ENCODE data around the gene TBC1D5. TPM values are rescaled to one million over a fixed set of nuclear protein-coding genes. Genes with fewer than 3 reads are reported as not detected.

TBC1D5 gene
- total and polyA plus RNA-seq, 5 donors from 2014 or later: 27.6 to 61.6 (median 36.4) TPM

GRCh38 chr3:17153209-17153608 is 589.2 kb downstream of the TBC1D5 start:
- peaks cover 0 to 7% (median 0%) of the 10 kb centered on the region in 7 donors for H3K9me3 Mint-ChIP-seq
- DNase-seq (no peak), ATAC-seq (ENCODE audit: low read depth in 2 of 2) (no peak)
- H3K36me3 ChIP-seq (ENCODE audit: control insufficient read depth, insufficient read depth, low read length): peaks cover 15% of the 10 kb centered on the region
- H3K27ac Mint-ChIP-seq: peak overlapping the region; percentile 67 to 97 (median 84)
- H3K27me3 Mint-ChIP-seq: no peaks in the 10 kb centered on the region
- H3K9me3 ChIP-seq (ENCODE audit: control insufficient read depth in 2 of 2, low read length in 2 of 2): peaks cover 0 to 5% of the 10 kb centered on the region in 2 experiments
- peak overlapping the region in 2 of 4 donors; percentile 4 to 34 for H3K4me3 Mint-ChIP-seq
- H3K27ac ChIP-seq (ENCODE audit: insufficient read depth, low read length, poor library complexity, severe bottlenecking): no peak overlapping the region
- peaks cover 18% of the 10 kb centered on the region for H3K4me1 ChIP-seq (ENCODE audit: control insufficient read depth, insufficient read depth, low read length, poor library complexity, severe bottlenecking)
- no peak overlapping the region for H3K4me3 ChIP-seq (ENCODE audit: low read depth, low read length)
- H3K27me3 ChIP-seq (ENCODE audit: control insufficient read depth, insufficient read depth, low read length): no peaks in the 10 kb centered on the region
- peaks cover 37% of the 10 kb centered on the region for H3K36me3 Mint-ChIP-seq
- H3K4me1 Mint-ChIP-seq: peaks cover 9 to 39% (median 26%) of the 10 kb centered on the region in 4 donors

- H3K36me3 Mint-ChIP-seq: peaks cover 29% of the 10 kb centered on the region
- DNase-seq: peak in 2 of 3 donors; percentile 47 to 98
- peak; percentile 92 to 93 for ATAC-seq (ENCODE audit: low read depth in 2 of 2)
- peak overlapping the region; percentile 84 to 97 (median 91) for H3K27ac Mint-ChIP-seq
- Histone ChIP-seq H3K9me3 (ENCODE audit: control insufficient read depth in 2 of 2, low read length in 2 of 2) (peaks cover 0 to 5% of the 10 kb centered on the region in 2 experiments), H3K36me3 (ENCODE audit: control insufficient read depth, insufficient read depth, low read length) (peaks cover 12% of the 10 kb centered on the region), H3K27me3 (ENCODE audit: control insufficient read depth, insufficient read depth, low read length) (no peaks in the 10 kb centered on the region), H3K4me1 (ENCODE audit: control insufficient read depth, insufficient read depth, low read length, poor library complexity, severe bottlenecking) (peaks cover 18% of the 10 kb centered on the region), H3K27ac (ENCODE audit: insufficient read depth, low read length, poor library complexity, severe bottlenecking) (peak overlapping the region; percentile 34), H3K4me3 (ENCODE audit: low read depth, low read length) (peak overlapping the region; percentile 10)
- H3K4me3 Mint-ChIP-seq: peak overlapping the region in 3 of 4 donors; percentile 49 to 79 (median 51)
- H3K27me3 Mint-ChIP-seq: no peaks in the 10 kb centered on the region
- peaks cover 0 to 7% (median 0%) of the 10 kb centered on the region in 7 donors for H3K9me3 Mint-ChIP-seq
- peaks cover 9 to 43% (median 29%) of the 10 kb centered on the region in 4 donors for H3K4me1 Mint-ChIP-seq
Measured at GRCh38 chr3:17151598-17152373, 590.6 kb downstream of the TBC1D5 start.

GRCh38 chr3:17149076-17149475 is 593.4 kb downstream of the TBC1D5 start:
- peaks cover 9 to 43% (median 29%) of the 10 kb centered on the region in 4 donors for H3K4me1 Mint-ChIP-seq

GRCh38 chr3:17144665-17144993 is 597.8 kb downstream of the TBC1D5 start:
- Mint-ChIP-seq H3K4me1 (peaks cover 0 to 9% (median 4%) of the 10 kb centered on the region in 4 donors), H3K36me3 (no peaks in the 10 kb centered on the region), H3K27ac (no peak overlapping the region)

More at GRCh38 chr3:17149076-17149475, 593.4 kb downstream of the TBC1D5 start:
- H3K36me3 Mint-ChIP-seq: peaks cover 13% of the 10 kb centered on the region
- H3K27me3 Mint-ChIP-seq: no peaks in the 10 kb centered on the region
- Histone ChIP-seq H3K4me1 (ENCODE audit: control insufficient read depth, insufficient read depth, low read length, poor library complexity, severe bottlenecking) (peaks cover 18% of the 10 kb centered on the region), H3K36me3 (ENCODE audit: control insufficient read depth, insufficient read depth, low read length) (peaks cover 6% of the 10 kb centered on the region), H3K9me3 (ENCODE audit: control insufficient read depth in 2 of 2, low read length in 2 of 2) (peaks cover 0 to 5% of the 10 kb centered on the region in 2 experiments), H3K4me3 (ENCODE audit: low read depth, low read length) (no peak overlapping the region), H3K27me3 (ENCODE audit: control insufficient read depth, insufficient read depth, low read length) (no peaks in the 10 kb centered on the region), H3K27ac (ENCODE audit: insufficient read depth, low read length, poor library complexity, severe bottlenecking) (no peak overlapping the region)
- no peak overlapping the region for H3K27ac Mint-ChIP-seq
- no peak for ATAC-seq (ENCODE audit: low read depth in 2 of 2)
- H3K4me3 Mint-ChIP-seq: no peak overlapping the region
- H3K9me3 Mint-ChIP-seq: peaks cover 0 to 6% (median 0%) of the 10 kb centered on the region in 7 donors
- no peak for DNase-seq

GRCh38 chr3:17143893-17144664 is 598.4 kb downstream of the TBC1D5 start:
- no peaks in the 10 kb centered on the region for H3K36me3 Mint-ChIP-seq
- H3K4me3 ChIP-seq (ENCODE audit: low read depth, low read length): no peak overlapping the region
- no peaks in the 10 kb centered on the region for H3K27me3 Mint-ChIP-seq
- no peak overlapping the region for H3K27ac ChIP-seq (ENCODE audit: insufficient read depth, low read length, poor library complexity, severe bottlenecking)
- no peaks in the 10 kb centered on the region for H3K4me1 ChIP-seq (ENCODE audit: control insufficient read depth, insufficient read depth, low read length, poor library complexity, severe bottlenecking)
- DNase-seq (no peak), ATAC-seq (ENCODE audit: low read depth in 2 of 2) (no peak)
- H3K4me1 Mint-ChIP-seq: peaks cover 0 to 9% (median 4%) of the 10 kb centered on the region in 4 donors
- no peak overlapping the region for H3K4me3 Mint-ChIP-seq
- H3K36me3 ChIP-seq (ENCODE audit: control insufficient read depth, insufficient read depth, low read length): no peaks in the 10 kb centered on the region
- H3K27me3 ChIP-seq (ENCODE audit: control insufficient read depth, insufficient read depth, low read length): no peaks in the 10 kb centered on the region
- no peak overlapping the region for H3K27ac Mint-ChIP-seq
- H3K9me3 ChIP-seq (ENCODE audit: control insufficient read depth in 2 of 2, low read length in 2 of 2): no peaks in the 10 kb centered on the region
- H3K9me3 Mint-ChIP-seq: peaks cover 0 to 2% (median 0%) of the 10 kb centered on the region in 7 donors

More at GRCh38 chr3:17144665-17144993, 597.8 kb downstream of the TBC1D5 start:
- Mint-ChIP-seq H3K9me3 (peaks cover 0 to 2% (median 0%) of the 10 kb centered on the region in 7 donors), H3K4me3 (no peak overlapping the region), H3K27me3 (no peaks in the 10 kb centered on the region)
- DNase-seq (peak in 1 of 3 donors; percentile 42), ATAC-seq (ENCODE audit: low read depth in 2 of 2) (no peak)
- Histone ChIP-seq H3K9me3 (ENCODE audit: control insufficient read depth in 2 of 2, low read length in 2 of 2) (no peaks in the 10 kb centered on the region), H3K4me3 (ENCODE audit: low read depth, low read length) (no peak overlapping the region), H3K4me1 (ENCODE audit: control insufficient read depth, insufficient read depth, low read length, poor library complexity, severe bottlenecking) (no peaks in the 10 kb centered on the region), H3K27ac (ENCODE audit: insufficient read depth, low read length, poor library complexity, severe bottlenecking) (no peak overlapping the region), H3K36me3 (ENCODE audit: control insufficient read depth, insufficient read depth, low read length) (no peaks in the 10 kb centered on the region), H3K27me3 (ENCODE audit: control insufficient read depth, insufficient read depth, low read length) (no peaks in the 10 kb centered on the region)

GRCh38 chr3:17142516-17142915 is 599.9 kb downstream of the TBC1D5 start:
- no peak overlapping the region for H3K4me3 ChIP-seq (ENCODE audit: low read depth, low read length)
- H3K27ac ChIP-seq (ENCODE audit: insufficient read depth, low read length, poor library complexity, severe bottlenecking): no peak overlapping the region
- H3K4me1 ChIP-seq (ENCODE audit: control insufficient read depth, insufficient read depth, low read length, poor library complexity, severe bottlenecking): no peaks in the 10 kb centered on the region
- Mint-ChIP-seq H3K27ac (no peak overlapping the region), H3K36me3 (no peaks in the 10 kb centered on the region), H3K4me3 (no peak overlapping the region), H3K27me3 (no peaks in the 10 kb centered on the region), H3K9me3 (peaks cover 0 to 2% (median 0%) of the 10 kb centered on the region in 7 donors), H3K4me1 (peaks cover 0 to under 1% (median under 1%) of the 10 kb centered on the region in 4 donors)
- H3K27me3 ChIP-seq (ENCODE audit: control insufficient read depth, insufficient read depth, low read length): no peaks in the 10 kb centered on the region
- no peaks in the 10 kb centered on the region for H3K36me3 ChIP-seq (ENCODE audit: control insufficient read depth, insufficient read depth, low read length)
- DNase-seq (no peak), ATAC-seq (ENCODE audit: low read depth in 2 of 2) (no peak)
- no peaks in the 10 kb centered on the region for H3K9me3 ChIP-seq (ENCODE audit: control insufficient read depth in 2 of 2, low read length in 2 of 2)

GRCh38 chr3:17141699-17142098 is 600.7 kb downstream of the TBC1D5 start:
- no peaks in the 10 kb centered on the region for H3K36me3 Mint-ChIP-seq
- H3K4me3 ChIP-seq (ENCODE audit: low read depth, low read length): no peak overlapping the region
- ATAC-seq (ENCODE audit: low read depth in 2 of 2): no peak
- DNase-seq: no peak
- no peak overlapping the region for H3K27ac Mint-ChIP-seq
- H3K4me3 Mint-ChIP-seq: no peak overlapping the region
- H3K27me3 Mint-ChIP-seq: no peaks in the 10 kb centered on the region
- no peaks in the 10 kb centered on the region for H3K9me3 ChIP-seq (ENCODE audit: control insufficient read depth in 2 of 2, low read length in 2 of 2)
- no peaks in the 10 kb centered on the region for H3K36me3 ChIP-seq (ENCODE audit: control insufficient read depth, insufficient read depth, low read length)
- no peaks in the 10 kb centered on the region for H3K27me3 ChIP-seq (ENCODE audit: control insufficient read depth, insufficient read depth, low read length)
- H3K9me3 Mint-ChIP-seq: peaks cover 0 to 2% (median 0%) of the 10 kb centered on the region in 7 donors
- no peak overlapping the region for H3K27ac ChIP-seq (ENCODE audit: insufficient read depth, low read length, poor library complexity, severe bottlenecking)
- no peaks in the 10 kb centered on the region for H3K4me1 ChIP-seq (ENCODE audit: control insufficient read depth, insufficient read depth, low read length, poor library complexity, severe bottlenecking)
- no peaks in the 10 kb centered on the region for H3K4me1 Mint-ChIP-seq

Data from CD4-positive, CD25-positive, alpha-beta regulatory T cell (primary cell).